MM.1S (cell line): ENCODE measurements around the gene DCLK1.

Experiments
- DNase-seq: peaks from one replicate; pipeline ENCODE4 v3.0.0-alpha.2; 2015
- H2AFZ ChIP-seq: fragments of 300-600 bp; sonication (generic); 2 replicates; pipeline ENCODE4 v1.6.0; 2016; ENCODE audit warnings: antibody characterized with exemption, low read length
- H3F3A ChIP-seq: fragments of 300-600 bp; sonication (generic); 2 replicates; pipeline ENCODE4 v1.6.1; 2016; ENCODE audit warnings: mild to moderate bottlenecking, antibody characterized with exemption, low read length, moderate library complexity, mixed read lengths; ENCODE audit not compliant: insufficient read depth
- H3K27ac ChIP-seq: fragments of 300-600 bp; sonication (generic); 2 replicates; pipeline ENCODE4 v1.5.1; 2016; ENCODE audit warnings: mild to moderate bottlenecking, low read length
- H3K27me3 ChIP-seq: fragments of 300-600 bp; sonication (generic); replicated peaks from 2 replicates; pipeline ENCODE4 v1.6.0; 2016; ENCODE audit warnings: low read length; ENCODE audit not compliant: insufficient read depth
- H3K36me3 ChIP-seq: fragments of 300-600 bp; sonication (generic); replicated peaks from 2 replicates; pipeline ENCODE4 v1.6.1; 2016; ENCODE audit warnings: mild to moderate bottlenecking, low read length, mixed read lengths; ENCODE audit not compliant: insufficient read depth
- H3K4me1 ChIP-seq: fragments of 300-600 bp; sonication (generic); 2 replicates; pipeline ENCODE4 v1.6.1; 2016; ENCODE audit warnings: low read length, mixed read lengths
- H3K4me2 ChIP-seq: fragments of 300-600 bp; sonication (generic); 2 replicates; pipeline ENCODE4 v1.6.0; 2016; ENCODE audit warnings: low read depth, low read length
- H3K4me3 ChIP-seq: fragments of 300-600 bp; sonication (generic); 2 replicates; pipeline ENCODE4 v1.5.1; 2016; ENCODE audit warnings: low read length, mixed read lengths
- H3K79me2 ChIP-seq: fragments of 300-600 bp; sonication (generic); 2 replicates; pipeline ENCODE4 v1.6.1; 2016; ENCODE audit warnings: mixed run types, low read length, mixed read lengths
- H3K9ac ChIP-seq: fragments of 300-600 bp; sonication (generic); 2 replicates; pipeline ENCODE4 v1.6.1; 2016; ENCODE audit warnings: low read length, mixed read lengths
- H3K9me2 ChIP-seq: fragments of 300-600 bp; sonication (generic); replicated peaks from 2 replicates; pipeline ENCODE4 v1.6.1; 2016; ENCODE audit warnings: mild to moderate bottlenecking, low read length, mixed read lengths; ENCODE audit not compliant: insufficient read depth
- H3K9me3 ChIP-seq: fragments of 300-600 bp; sonication (generic); replicated peaks from 2 replicates; pipeline ENCODE4 v1.6.1; 2016; ENCODE audit warnings: mild to moderate bottlenecking, low read length, mixed read lengths; ENCODE audit not compliant: insufficient read depth
- H4K20me1 ChIP-seq: fragments of 300-600 bp; sonication (generic); 2 replicates; pipeline ENCODE4 v1.6.1; 2016; ENCODE audit warnings: mild to moderate bottlenecking, low read length, moderate library complexity, mixed read lengths; ENCODE audit not compliant: insufficient read depth
- CTCF ChIP-seq: fragments of 300-600 bp; sonication (generic); IDR thresholded peaks from 2 replicates; pipeline ENCODE4 v1.5.1; 2016; ENCODE audit warnings: antibody characterized with exemption, low read length, mixed read lengths
- EZH2 ChIP-seq: fragments of 300-600 bp; sonication (generic); optimal IDR thresholded peaks from 2 replicates; pipeline ENCODE3; 2017; ENCODE audit warnings: low read depth, mild to moderate bottlenecking, antibody characterized with exemption, low read length, mixed read lengths
- EZH2phosphoT487 ChIP-seq: fragments of 300-600 bp; sonication (generic); IDR thresholded peaks from 2 replicates; pipeline ENCODE4 v1.6.1; 2018; ENCODE audit warnings: antibody characterized with exemption, low read length

Gene DCLK1

DNA sequence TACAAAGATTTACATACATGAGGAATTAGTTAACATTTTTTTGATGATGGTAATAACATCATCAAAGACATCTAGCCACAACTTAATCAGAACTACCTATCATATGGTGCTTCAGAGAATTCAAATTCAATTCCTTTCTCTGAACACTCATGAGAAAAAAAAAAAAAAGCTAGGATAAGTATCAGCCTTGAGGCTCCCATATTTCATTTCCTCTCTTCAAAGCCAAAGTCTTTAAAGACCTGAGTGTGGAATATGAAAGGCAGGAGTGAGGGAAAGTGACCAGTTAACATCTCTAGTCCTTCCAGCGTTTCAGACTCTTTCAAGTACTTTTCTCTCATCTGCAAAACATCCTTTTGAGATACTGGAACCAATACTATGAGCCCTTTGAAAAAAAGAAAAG lies 137.5 kb downstream of the DCLK1 start:
- H3K27ac ChIP-seq: no peak overlapping the region
- H2AFZ ChIP-seq: no peak overlapping the region
- H3K4me1 ChIP-seq: no peaks in the 10 kb centered on the region
- no peak for DNase-seq
- H3K4me2 ChIP-seq: no peak overlapping the region
- TF ChIP-seq CTCF: no peak
- no peak for TF ChIP-seq EZH2phosphoT487
- TF ChIP-seq EZH2: no peak
- H3K27me3 ChIP-seq: no peaks in the 10 kb centered on the region
- H3K36me3 ChIP-seq: no peaks in the 10 kb centered on the region
- no peaks in the 10 kb centered on the region for H4K20me1 ChIP-seq
- H3F3A ChIP-seq: no peaks in the 10 kb centered on the region
- H3K4me3 ChIP-seq: no peak overlapping the region
- H3K9me3 ChIP-seq: no peaks in the 10 kb centered on the region
- H3K79me2 ChIP-seq: no peaks in the 10 kb centered on the region
- H3K9me2 ChIP-seq: no peaks in the 10 kb centered on the region
- no peak overlapping the region for H3K9ac ChIP-seq

DNA sequence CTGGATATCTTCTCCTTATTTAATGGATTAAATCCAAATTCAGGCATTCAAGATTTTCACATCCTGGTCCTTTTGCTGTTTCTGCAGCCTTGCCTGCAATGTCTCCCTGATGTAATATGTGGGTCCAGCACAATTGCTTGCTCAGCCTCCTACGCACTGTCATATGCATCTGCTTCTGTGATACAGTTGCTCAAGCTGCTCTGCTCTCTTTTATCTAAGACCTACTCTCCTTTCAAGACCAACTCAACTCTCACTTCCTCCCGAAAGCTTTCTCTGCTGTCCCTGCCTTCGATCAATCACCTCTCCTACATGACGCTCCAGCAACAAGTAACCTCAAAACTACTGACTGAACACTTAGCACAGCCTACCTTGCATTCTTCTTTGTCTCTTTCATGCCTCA lies 138.2 kb downstream of the DCLK1 start:
- H3K9me3 ChIP-seq: no peaks in the 10 kb centered on the region
- no peaks in the 10 kb centered on the region for H3K4me1 ChIP-seq
- H3K36me3 ChIP-seq: no peaks in the 10 kb centered on the region
- TF ChIP-seq EZH2 (no peak), CTCF (no peak), EZH2phosphoT487 (no peak)
- H4K20me1 ChIP-seq: no peaks in the 10 kb centered on the region
- H3K79me2 ChIP-seq: no peaks in the 10 kb centered on the region
- no peaks in the 10 kb centered on the region for H3F3A ChIP-seq
- H3K27ac ChIP-seq: no peak overlapping the region
- H3K4me2 ChIP-seq: no peak overlapping the region
- no peak overlapping the region for H2AFZ ChIP-seq
- H3K9me2 ChIP-seq: no peaks in the 10 kb centered on the region
- no peak overlapping the region for H3K4me3 ChIP-seq
- no peak for DNase-seq
- no peak overlapping the region for H3K9ac ChIP-seq
- no peaks in the 10 kb centered on the region for H3K27me3 ChIP-seq

GRCh38 chr13:35990196-35990595 lies 141.0 kb downstream of the DCLK1 start:
- Histone ChIP-seq H4K20me1 (no peaks in the 10 kb centered on the region), H3K27ac (no peak overlapping the region), H3K79me2 (no peaks in the 10 kb centered on the region), H2AFZ (no peak overlapping the region), H3F3A (no peaks in the 10 kb centered on the region), H3K9me3 (no peaks in the 10 kb centered on the region), H3K9me2 (no peaks in the 10 kb centered on the region), H3K9ac (no peak overlapping the region), H3K27me3 (no peaks in the 10 kb centered on the region), H3K4me1 (no peaks in the 10 kb centered on the region), H3K4me2 (no peak overlapping the region), H3K36me3 (no peaks in the 10 kb centered on the region), H3K4me3 (no peak overlapping the region)
- TF ChIP-seq EZH2phosphoT487 (no peak), CTCF (no peak), EZH2 (no peak)
- DNase-seq: no peak

DNA sequence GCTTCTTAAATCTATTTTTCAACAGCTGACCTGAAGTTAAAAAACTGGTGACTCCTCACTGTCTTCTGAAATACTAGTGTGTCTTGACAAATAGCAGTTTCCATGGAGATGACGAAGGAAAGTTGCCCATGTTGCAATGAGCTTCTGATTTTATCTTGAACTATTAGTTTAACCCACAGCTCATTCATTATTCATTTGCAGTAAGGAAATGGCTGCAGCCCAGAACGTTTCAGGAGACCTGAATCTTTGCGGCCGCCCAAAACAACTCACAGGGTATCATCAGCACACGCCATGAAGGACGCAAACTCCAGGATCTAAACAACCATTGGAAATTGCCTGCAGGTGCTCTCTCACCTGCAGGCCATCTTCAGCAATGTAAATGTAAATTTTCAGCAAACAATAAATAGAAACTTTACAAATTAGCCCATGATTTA lies 142.5 kb downstream of the DCLK1 start:
- no peak overlapping the region for H3K4me3 ChIP-seq
- no peak overlapping the region for H3K27ac ChIP-seq

More for the DNA sequence above, 142.5 kb downstream of the DCLK1 start:
- no peak overlapping the region for H3K4me2 ChIP-seq
- H3F3A ChIP-seq: no peaks in the 10 kb centered on the region
- H3K9me3 ChIP-seq: no peaks in the 10 kb centered on the region
- H3K36me3 ChIP-seq: no peaks in the 10 kb centered on the region
- DNase-seq: no peak
- no peak overlapping the region for H2AFZ ChIP-seq
- H3K79me2 ChIP-seq: no peaks in the 10 kb centered on the region
- no peaks in the 10 kb centered on the region for H3K9me2 ChIP-seq
- TF ChIP-seq EZH2 (no peak), EZH2phosphoT487 (no peak), CTCF (no peak)
- no peak overlapping the region for H3K9ac ChIP-seq
- no peaks in the 10 kb centered on the region for H3K27me3 ChIP-seq
- H3K4me1 ChIP-seq: no peaks in the 10 kb centered on the region
- H4K20me1 ChIP-seq: no peaks in the 10 kb centered on the region
